B cell (primary cell): ENCODE measurements around the gene EIF3B. TPM values are rescaled to one million over a fixed set of nuclear protein-coding genes. Genes with fewer than 3 reads are reported as not detected.

Source experiments
- ATAC-seq: fragments of 200-7000 bp; cut with Tn5 transposase; one replicate; pipeline ENCODE4 v1.10.0; 2021; ENCODE audit warnings: low read depth, mild to moderate bottlenecking, moderate number of reproducible peaks, moderate library complexity
- CTCF ChIA-PET: fragments of 350-600 bp; sonication (Branson Sonifier 250); formaldehyde crosslinking; loops from one replicate; lab custom pipeline; 2021; ENCODE audit warnings: antibody characterized with exemption, inconsistent platforms; lab: Charles Lee
- POLR2A ChIA-PET: fragments of 350-600 bp; sonication (Branson Sonifier 250); formaldehyde crosslinking; loops from one replicate; lab custom pipeline; 2021; ENCODE audit warnings: antibody characterized with exemption; lab: Charles Lee
- DNase-seq: peaks from one replicate; pipeline ENCODE4 v3.0.0; 2013
- H2AFZ ChIP-seq: 2 replicates; pipeline ENCODE4 v1.6.1; 2012; ENCODE audit warnings: mild to moderate bottlenecking, low read depth, low read length; ENCODE audit not compliant: insufficient read depth, poor library complexity, severe bottlenecking
- H3K27ac ChIP-seq, 2 donors: 1 replicate in 1 of 2; 2 replicates in 1 of 2; pipeline ENCODE4 v1.5.1; 2012 to 2013; ENCODE audit warnings: low read length in 2 of 2, mild to moderate bottlenecking in 2 of 2, moderate library complexity in 1 of 2
- H3K27me3 ChIP-seq, 4 experiments: fragments of 200-600 bp in 1 of 4; sonication (generic) in 1 of 4; replicated peaks in 1 of 4; 1 replicate in 2 of 4; 2 replicates in 2 of 4; pipeline versions ENCODE4 v1.6.1 to v1.7.0; 2013 to 2016; ENCODE audit warnings: low read length in 3 of 4, mild to moderate bottlenecking in 2 of 4, mixed read lengths in 1 of 4, moderate library complexity in 1 of 4; ENCODE audit not compliant: insufficient read depth in 4 of 4, control insufficient read depth in 3 of 4; ENCODE audit errors: control extremely low read depth in 1 of 4
- H3K36me3 ChIP-seq, 2 experiments: replicated peaks in 1 of 2; 1 replicate in 1 of 2; 2 replicates in 1 of 2; pipeline versions ENCODE4 v1.6.1 to v1.7.1; 2013; ENCODE audit warnings: low read length in 1 of 2; ENCODE audit not compliant: insufficient read depth in 2 of 2, control insufficient read depth in 1 of 2; ENCODE audit errors: control extremely low read depth in 1 of 2, extremely low read depth in 1 of 2
- H3K4me1 ChIP-seq, 2 donors: fragments of 200-600 bp in 1 of 2; sonication (generic) in 1 of 2; 1 replicate in 1 of 2; 2 replicates in 1 of 2; pipeline versions ENCODE4 v1.5.1 to v1.6.1; 2013 to 2017; ENCODE audit warnings: low read length in 2 of 2; ENCODE audit not compliant: control insufficient read depth in 2 of 2, insufficient read depth in 2 of 2
- H3K4me2 ChIP-seq: replicated peaks from 2 replicates; pipeline ENCODE3; 2012; ENCODE audit warnings: mild to moderate bottlenecking, low read depth, low read length; ENCODE audit not compliant: poor library complexity, severe bottlenecking
- H3K4me3 ChIP-seq, 5 experiments: fragments of 200-600 bp in 1 of 5; sonication (generic) in 1 of 5; 1 replicate in 3 of 5; 2 replicates in 2 of 5; pipeline versions ENCODE4 v1.5.1 to v1.7.0; 2011 to 2016; ENCODE audit warnings: low read length in 4 of 5, mild to moderate bottlenecking in 4 of 5, low read depth in 2 of 5, control low read depth in 1 of 5, moderate library complexity in 1 of 5; ENCODE audit not compliant: insufficient read depth in 1 of 5; ENCODE audit errors: control extremely low read depth in 1 of 5, extremely low read depth in 1 of 5
- H3K79me2 ChIP-seq: fragments of 200-600 bp; sonication (generic); one replicate; pipeline ENCODE4 v1.6.0; 2016; ENCODE audit warnings: low read length; ENCODE audit not compliant: control insufficient read depth, insufficient read depth
- H3K9ac ChIP-seq: fragments of 200-600 bp; sonication (generic); 2 replicates; pipeline ENCODE4 v1.6.1; 2017; ENCODE audit warnings: mild to moderate bottlenecking, low read length, moderate library complexity
- H3K9me3 ChIP-seq, 3 donors: one replicate each; pipeline versions ENCODE4 v1.6.1 to v1.7.1; 2013; ENCODE audit warnings: low read length in 2 of 3; ENCODE audit not compliant: control insufficient read depth in 2 of 3, insufficient read depth in 1 of 3; ENCODE audit errors: control extremely low read depth in 1 of 3
- H4K20me1 ChIP-seq: 2 replicates; pipeline ENCODE4 v1.6.0; 2012; ENCODE audit warnings: mild to moderate bottlenecking, low read length; ENCODE audit not compliant: insufficient read depth, control insufficient read depth, poor library complexity, severe bottlenecking
- H3K27ac Mint-ChIP-seq: one replicate; pipeline ENCODE4 v1.8.0; 2021; ENCODE audit warnings: mixed read lengths
- H3K27me3 Mint-ChIP-seq: one replicate; pipeline ENCODE4 v1.8.0; 2021; ENCODE audit warnings: mixed read lengths
- H3K4me1 Mint-ChIP-seq: one replicate; pipeline ENCODE4 v1.8.0; 2021; ENCODE audit warnings: mixed read lengths
- H3K4me3 Mint-ChIP-seq: one replicate; pipeline ENCODE4 v1.8.0; 2021; ENCODE audit warnings: mixed read lengths
- H3K9me3 Mint-ChIP-seq: one replicate; pipeline ENCODE4 v1.8.0; 2022; ENCODE audit warnings: mixed read lengths; ENCODE audit not compliant: insufficient read depth
- EZH2 ChIP-seq: IDR thresholded peaks from 2 replicates; pipeline ENCODE4 v1.6.1; 2012; ENCODE audit warnings: borderline replicate concordance, low read depth, mild to moderate bottlenecking, moderate library complexity, low read length; ENCODE audit not compliant: insufficient read depth, poor library complexity, severe bottlenecking
- WGBS: methylation state at CpG from one replicate; pipeline ENCODE4 v1.1.5; 2013; ENCODE audit warnings: missing lambda C conversion rate; ENCODE audit not compliant: insufficient coverage; 5-methylcytosine and 5-hydroxymethylcytosine counted together
- intact Hi-C: fragments of 100-400 bp; cut with micrococcal nuclease; formaldehyde crosslinking; loops from one replicate; pipeline ENCODE4 v1.10.0; 2022
- polyA plus RNA-seq: library from polyadenylated mRNA; depleted of rRNA; stranded (reverse); fragments of >200 nt; gene quantifications from 2 replicates; pipeline ENCODE4 v1.2.3, GENCODE V29; 2012
- total RNA-seq, 2 donors: library from RNA; stranded (reverse); fragments of 120-200 nt in 1 of 2; gene quantifications; 1 replicate in 1 of 2; 2 replicates in 1 of 2; pipeline versions ENCODE4 v1.2.3 to v1.2.4, GENCODE V29; 2013 to 2022
- TF ChIP-seq, protein P1 (sequence below): fragments of 200-600 bp; IDR thresholded peaks from one replicate; pipeline ENCODE4 v1.8.0; 2022; ENCODE audit warnings: antibody characterized with exemption, mild to moderate bottlenecking

EIF3B gene
- total and polyA plus RNA-seq, 2 donors (not counting 1 experiment from before 2014, with no cell fraction given) = 69.3 to 152 TPM

DNA sequence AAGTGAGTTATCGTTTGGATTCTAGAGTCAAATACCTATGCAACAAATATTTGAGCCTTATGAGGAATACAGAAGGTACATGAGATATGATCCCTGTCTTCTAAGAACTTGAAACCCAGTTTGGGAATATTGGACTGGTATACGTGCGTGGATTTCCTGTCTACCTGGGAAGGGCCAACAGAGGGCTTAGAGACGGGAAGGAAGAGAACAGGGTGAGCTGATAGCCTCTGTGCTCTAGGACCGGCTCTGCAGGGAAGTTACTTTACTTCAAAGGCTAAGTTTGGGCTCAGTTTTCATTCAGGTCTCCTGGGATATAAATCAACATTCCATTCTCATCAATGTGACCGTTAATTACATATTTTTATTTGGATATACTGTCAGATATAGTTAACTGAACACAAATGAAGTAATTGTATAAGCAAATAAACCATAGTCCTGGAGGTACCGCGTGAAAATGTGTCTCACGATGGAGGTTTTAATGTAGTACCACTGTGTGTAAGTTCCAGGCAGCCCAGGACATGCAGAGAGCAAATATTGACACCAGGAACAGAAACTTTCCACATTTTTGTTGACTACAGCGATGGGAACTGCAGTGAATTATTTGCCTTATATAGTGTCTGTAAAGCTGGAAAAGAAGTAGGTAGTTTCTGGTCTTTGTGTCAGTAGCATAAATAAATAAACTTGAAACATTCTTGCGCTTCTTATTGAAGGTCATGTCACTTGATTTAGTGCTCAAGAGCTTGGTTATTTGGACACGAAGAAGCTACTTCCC is 57.4 kb downstream of the EIF3B start:
- H3K27me3 Mint-ChIP-seq = no peaks in the 10 kb centered on the region
- H3K4me2 ChIP-seq = no peak overlapping the region
- ATAC-seq (no peak), DNase-seq (no peak)
- CTCF ChIA-PET = interaction anchor here (0.7 to 1.2 kb wide), 4 partner anchors 20 to 64 kb away, joined by 3 read pairs; no protein-coding TSS in a partner anchor
- intact Hi-C loops = no loop called here
- peaks cover 9% of the 10 kb centered on the region for H4K20me1 ChIP-seq
- no peak overlapping the region for H3K4me3 Mint-ChIP-seq
- H3K9me3 Mint-ChIP-seq = no peaks in the 10 kb centered on the region
- no peak overlapping the region for H3K27ac Mint-ChIP-seq
- TF ChIP-seq, protein P1, sequence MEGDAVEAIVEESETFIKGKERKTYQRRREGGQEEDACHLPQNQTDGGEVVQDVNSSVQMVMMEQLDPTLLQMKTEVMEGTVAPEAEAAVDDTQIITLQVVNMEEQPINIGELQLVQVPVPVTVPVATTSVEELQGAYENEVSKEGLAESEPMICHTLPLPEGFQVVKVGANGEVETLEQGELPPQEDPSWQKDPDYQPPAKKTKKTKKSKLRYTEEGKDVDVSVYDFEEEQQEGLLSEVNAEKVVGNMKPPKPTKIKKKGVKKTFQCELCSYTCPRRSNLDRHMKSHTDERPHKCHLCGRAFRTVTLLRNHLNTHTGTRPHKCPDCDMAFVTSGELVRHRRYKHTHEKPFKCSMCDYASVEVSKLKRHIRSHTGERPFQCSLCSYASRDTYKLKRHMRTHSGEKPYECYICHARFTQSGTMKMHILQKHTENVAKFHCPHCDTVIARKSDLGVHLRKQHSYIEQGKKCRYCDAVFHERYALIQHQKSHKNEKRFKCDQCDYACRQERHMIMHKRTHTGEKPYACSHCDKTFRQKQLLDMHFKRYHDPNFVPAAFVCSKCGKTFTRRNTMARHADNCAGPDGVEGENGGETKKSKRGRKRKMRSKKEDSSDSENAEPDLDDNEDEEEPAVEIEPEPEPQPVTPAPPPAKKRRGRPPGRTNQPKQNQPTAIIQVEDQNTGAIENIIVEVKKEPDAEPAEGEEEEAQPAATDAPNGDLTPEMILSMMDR = no peak
- TF ChIP-seq EZH2 = no peak
- peaks cover 71% of the 10 kb centered on the region for H3K79me2 ChIP-seq
- H3K9ac ChIP-seq = no peak overlapping the region
- peaks cover 18 to 38% of the 10 kb centered on the region in 2 donors for H3K4me1 ChIP-seq
- no peak overlapping the region for H3K27ac ChIP-seq
- POLR2A ChIA-PET = interaction anchor here (0.6 kb wide), 1 partner anchor 9 kb away, joined by 5 read pairs; no protein-coding TSS in a partner anchor
- no peaks in the 10 kb centered on the region for H3K27me3 ChIP-seq
- peaks cover 46% of the 10 kb centered on the region for H3K4me1 Mint-ChIP-seq
- H2AFZ ChIP-seq = no peak overlapping the region
- 90% methylated on average over 6 of the region's 12 CpGs for WGBS
- no peak overlapping the region for H3K4me3 ChIP-seq
- no peaks in the 10 kb centered on the region for H3K36me3 ChIP-seq
- no peaks in the 10 kb centered on the region for H3K9me3 ChIP-seq

DNA sequence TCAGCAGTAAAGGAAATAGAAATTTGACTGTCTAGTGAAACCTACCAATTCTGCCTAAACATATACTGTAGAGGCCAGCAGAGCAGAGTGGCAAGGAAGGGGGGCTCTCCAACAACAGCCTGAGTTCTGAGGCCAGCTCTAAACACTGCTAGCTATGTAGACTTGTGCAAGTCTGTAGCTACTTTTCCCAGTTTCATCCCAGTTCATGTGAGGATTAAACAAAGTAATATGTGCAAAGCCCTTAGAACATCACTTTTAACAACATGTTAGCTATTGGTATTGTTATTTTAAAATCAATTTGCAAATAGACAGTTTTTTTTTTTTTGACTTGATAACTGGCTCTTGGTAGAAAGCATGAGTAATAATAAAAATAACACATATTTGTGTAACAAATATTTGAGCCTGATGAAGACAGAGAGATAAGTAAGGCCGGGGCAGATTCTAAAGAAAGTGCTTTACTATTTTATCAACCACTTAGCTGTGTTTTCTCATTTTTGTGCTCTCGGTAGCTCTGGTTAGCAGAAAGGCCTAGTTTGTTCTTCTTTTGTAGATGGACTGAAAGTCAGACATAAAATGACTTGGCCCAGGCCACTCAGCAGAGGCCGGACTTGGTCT is 58.1 kb downstream of the EIF3B start:
- no peak overlapping the region for H3K27ac ChIP-seq
- Mint-ChIP-seq H3K4me3 (no peak overlapping the region), H3K9me3 (no peaks in the 10 kb centered on the region), H3K27me3 (no peaks in the 10 kb centered on the region), H3K4me1 (peaks cover 47% of the 10 kb centered on the region), H3K27ac (no peak overlapping the region)
- H4K20me1 ChIP-seq = peaks cover 9% of the 10 kb centered on the region
- CTCF ChIA-PET = interaction anchor here (0.6 to 1.2 kb wide), 5 partner anchors 19 to 65 kb away, joined by 3 read pairs; no protein-coding TSS in a partner anchor
- peaks cover 77% of the 10 kb centered on the region for H3K79me2 ChIP-seq
- ATAC-seq = no peak
- H3K9me3 ChIP-seq = no peaks in the 10 kb centered on the region
- no peaks in the 10 kb centered on the region for H3K36me3 ChIP-seq
- WGBS = no CpG with 5 or more reads among the region's 3 CpGs
- POLR2A ChIA-PET = interaction anchor here (0.6 kb wide), 1 partner anchor 8 kb away, joined by 5 read pairs; no protein-coding TSS in a partner anchor
- H3K9ac ChIP-seq = no peak overlapping the region
- intact Hi-C loops = no loop called here
- no peak overlapping the region for H3K4me2 ChIP-seq
- no peaks in the 10 kb centered on the region for H3K27me3 ChIP-seq
- TF ChIP-seq, protein P1 = no peak
- TF ChIP-seq EZH2 = no peak
- H2AFZ ChIP-seq = no peak overlapping the region
- peaks cover 13 to 32% of the 10 kb centered on the region in 2 donors for H3K4me1 ChIP-seq
- no peak for DNase-seq
- no peak overlapping the region for H3K4me3 ChIP-seq
